DND-41 (cell line): ENCODE results near the gene NLGN1.

Source experiments
- ATAC-seq: fragments of 200-7000 bp; cut with Tn5 transposase; 3 replicates; pipeline ENCODE4 v1.9.1; 2021; ENCODE audit warnings: low read depth; ENCODE audit not compliant: insufficient read depth
- DNase-seq: peaks from one replicate; pipeline ENCODE4 v3.0.0-alpha.2; 2020
- H2AFZ ChIP-seq: 2 replicates; pipeline ENCODE4 v1.6.0; 2012; ENCODE audit warnings: low read depth, low read length
- H3K27ac ChIP-seq: 2 replicates; pipeline ENCODE4 v1.5.1; 2012; ENCODE audit warnings: low read length, inconsistent platforms
- H3K27me3 ChIP-seq: fragments of 200-600 bp; sonication (generic); 2 replicates; pipeline ENCODE4 v1.6.0; 2012; ENCODE audit warnings: low read length, mild to moderate bottlenecking, inconsistent platforms; ENCODE audit not compliant: insufficient read depth, poor library complexity
- H3K36me3 ChIP-seq: 2 replicates; pipeline ENCODE4 v1.5.1; 2012; ENCODE audit warnings: low read length, inconsistent platforms; ENCODE audit not compliant: insufficient read depth
- H3K4me1 ChIP-seq: 2 replicates; pipeline ENCODE4 v1.5.1; 2012; ENCODE audit warnings: mild to moderate bottlenecking, low read length; ENCODE audit not compliant: insufficient read depth
- H3K4me2 ChIP-seq: 2 replicates; pipeline ENCODE4 v1.6.0; 2012; ENCODE audit warnings: mild to moderate bottlenecking, moderate library complexity, low read length, inconsistent platforms; ENCODE audit not compliant: insufficient read depth
- H3K4me3 ChIP-seq, 2 experiments: fragments of 200-600 bp in 1 of 2; shearing (Covaris generic) in 1 of 2; 2 replicates each; pipeline ENCODE4 v1.5.1; 2012 to 2016; ENCODE audit warnings: inconsistent platforms in 2 of 2, low read length in 2 of 2, mild to moderate bottlenecking in 2 of 2, low read depth in 1 of 2, moderate library complexity in 1 of 2
- H3K79me2 ChIP-seq: 2 replicates; pipeline ENCODE4 v1.6.0; 2012; ENCODE audit warnings: low read length, inconsistent platforms; ENCODE audit not compliant: insufficient read depth
- H3K9ac ChIP-seq: 2 replicates; pipeline ENCODE4 v1.6.0; 2012; ENCODE audit warnings: low read depth, mild to moderate bottlenecking, inconsistent platforms, low read length, moderate library complexity
- H3K9me3 ChIP-seq: 2 replicates; pipeline ENCODE4 v1.5.1; 2012; ENCODE audit warnings: low read length, moderate library complexity, mild to moderate bottlenecking, inconsistent platforms; ENCODE audit not compliant: insufficient read depth, severe bottlenecking
- H4K20me1 ChIP-seq: 2 replicates; pipeline ENCODE4 v1.6.0; 2012; ENCODE audit warnings: low read length; ENCODE audit not compliant: insufficient read depth
- EZH2 ChIP-seq: IDR thresholded peaks from 3 replicates; pipeline ENCODE4 v1.6.1; 2012; ENCODE audit warnings: borderline replicate concordance, low read depth, mild to moderate bottlenecking, moderate library complexity, low read length, inconsistent platforms; ENCODE audit not compliant: severe bottlenecking
- TF ChIP-seq, protein P1 (sequence below): IDR thresholded peaks from 2 replicates; pipeline ENCODE4 v1.5.1; 2012; ENCODE audit warnings: borderline replicate concordance, low read length, moderate library complexity, mild to moderate bottlenecking; ENCODE audit not compliant: poor library complexity, severe bottlenecking; ENCODE audit errors: extremely low read depth

The NLGN1 gene

GRCh38 chr3:174132421-174133042 is 735.0 kb downstream of the NLGN1 start:
- Histone ChIP-seq H3K9me3 (no peaks in the 10 kb centered on the region), H3K9ac (no peak overlapping the region), H3K4me2 (no peak overlapping the region), H4K20me1 (no peaks in the 10 kb centered on the region), H3K36me3 (no peaks in the 10 kb centered on the region), H3K4me1 (no peaks in the 10 kb centered on the region), H3K4me3 (no peak overlapping the region), H3K27me3 (no peaks in the 10 kb centered on the region), H3K27ac (no peak overlapping the region), H2AFZ (no peak overlapping the region), H3K79me2 (no peaks in the 10 kb centered on the region)
- TF ChIP-seq, protein P1, sequence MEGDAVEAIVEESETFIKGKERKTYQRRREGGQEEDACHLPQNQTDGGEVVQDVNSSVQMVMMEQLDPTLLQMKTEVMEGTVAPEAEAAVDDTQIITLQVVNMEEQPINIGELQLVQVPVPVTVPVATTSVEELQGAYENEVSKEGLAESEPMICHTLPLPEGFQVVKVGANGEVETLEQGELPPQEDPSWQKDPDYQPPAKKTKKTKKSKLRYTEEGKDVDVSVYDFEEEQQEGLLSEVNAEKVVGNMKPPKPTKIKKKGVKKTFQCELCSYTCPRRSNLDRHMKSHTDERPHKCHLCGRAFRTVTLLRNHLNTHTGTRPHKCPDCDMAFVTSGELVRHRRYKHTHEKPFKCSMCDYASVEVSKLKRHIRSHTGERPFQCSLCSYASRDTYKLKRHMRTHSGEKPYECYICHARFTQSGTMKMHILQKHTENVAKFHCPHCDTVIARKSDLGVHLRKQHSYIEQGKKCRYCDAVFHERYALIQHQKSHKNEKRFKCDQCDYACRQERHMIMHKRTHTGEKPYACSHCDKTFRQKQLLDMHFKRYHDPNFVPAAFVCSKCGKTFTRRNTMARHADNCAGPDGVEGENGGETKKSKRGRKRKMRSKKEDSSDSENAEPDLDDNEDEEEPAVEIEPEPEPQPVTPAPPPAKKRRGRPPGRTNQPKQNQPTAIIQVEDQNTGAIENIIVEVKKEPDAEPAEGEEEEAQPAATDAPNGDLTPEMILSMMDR: no peak
- TF ChIP-seq EZH2: no peak
- no peak for DNase-seq
- ATAC-seq: no peak

- no peak overlapping the region for H3K4me2 ChIP-seq
- no peaks in the 10 kb centered on the region for H3K4me1 ChIP-seq
- no peak overlapping the region for H3K9ac ChIP-seq
- H4K20me1 ChIP-seq: no peaks in the 10 kb centered on the region
- no peaks in the 10 kb centered on the region for H3K79me2 ChIP-seq
- H3K27ac ChIP-seq: no peak overlapping the region
- no peak overlapping the region for H2AFZ ChIP-seq
- no peaks in the 10 kb centered on the region for H3K27me3 ChIP-seq
- no peak overlapping the region for H3K4me3 ChIP-seq
- no peak for DNase-seq
- no peaks in the 10 kb centered on the region for H3K36me3 ChIP-seq
- TF ChIP-seq, protein P1: no peak
- TF ChIP-seq EZH2: no peak
- no peak for ATAC-seq
- no peaks in the 10 kb centered on the region for H3K9me3 ChIP-seq
These were observed 748.5 kb downstream of the NLGN1 start for GRCh38 chr3:174146008-174146407.

- no peak overlapping the region for H3K9ac ChIP-seq
- ATAC-seq (no peak), DNase-seq (no peak)
- no peaks in the 10 kb centered on the region for H4K20me1 ChIP-seq
- TF ChIP-seq, protein P1: no peak
- TF ChIP-seq EZH2: no peak
- no peak overlapping the region for H3K4me3 ChIP-seq
- H3K27me3 ChIP-seq: no peaks in the 10 kb centered on the region
- no peak overlapping the region for H3K27ac ChIP-seq
- H3K4me1 ChIP-seq: no peaks in the 10 kb centered on the region
- H3K79me2 ChIP-seq: no peaks in the 10 kb centered on the region
- H3K9me3 ChIP-seq: no peaks in the 10 kb centered on the region
- no peaks in the 10 kb centered on the region for H3K36me3 ChIP-seq
- H2AFZ ChIP-seq: no peak overlapping the region
- H3K4me2 ChIP-seq: no peak overlapping the region
These were observed 750.3 kb downstream of the NLGN1 start for GRCh38 chr3:174147798-174148197.
